Cardiac fibroblast (primary cell): ENCODE measurements around the gene INPP5A.

ENCODE experiments used
- DNase-seq, 2 donors: peaks; one replicate each; pipeline versions ENCODE4 v3.0.0 to v3.0.0-alpha.2; 2010; ENCODE audit warnings: low read depth in 2 of 2
- H3K4me3 ChIP-seq, 2 donors: replicated peaks in 1 of 2; 1 replicate in 1 of 2; 2 replicates in 1 of 2; pipeline ENCODE4 v1.5.1; 2011; ENCODE audit warnings: low read depth in 2 of 2, low read length in 2 of 2, mild to moderate bottlenecking in 2 of 2, moderate library complexity in 1 of 2
- TF ChIP-seq, protein P1 (sequence below): IDR thresholded peaks from one replicate; pipeline ENCODE4 v1.5.1; 2011; ENCODE audit warnings: low read depth, mild to moderate bottlenecking, low read length, inconsistent platforms

Gene INPP5A

DNA sequence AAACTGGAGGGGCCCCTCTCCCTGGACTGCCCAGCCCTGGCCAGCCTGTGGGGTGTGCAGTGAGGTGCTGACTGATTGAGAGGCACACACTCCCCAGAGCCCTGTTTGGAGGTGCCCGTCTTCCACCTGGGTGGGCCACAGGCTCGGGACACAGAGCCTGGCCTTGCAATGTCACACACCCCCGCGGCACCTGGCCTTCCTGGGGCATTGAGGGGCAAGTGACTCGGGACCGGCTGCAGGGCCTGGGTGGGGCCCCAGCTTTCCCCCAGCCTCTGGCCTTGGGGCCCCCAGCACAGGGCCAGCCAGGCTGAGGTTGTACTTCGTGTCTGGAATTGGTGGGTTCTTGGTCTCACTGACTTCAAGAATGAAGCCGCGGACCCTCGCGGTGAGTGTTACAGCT, 262.3 kb downstream of the INPP5A start:
- TF ChIP-seq, protein P1, sequence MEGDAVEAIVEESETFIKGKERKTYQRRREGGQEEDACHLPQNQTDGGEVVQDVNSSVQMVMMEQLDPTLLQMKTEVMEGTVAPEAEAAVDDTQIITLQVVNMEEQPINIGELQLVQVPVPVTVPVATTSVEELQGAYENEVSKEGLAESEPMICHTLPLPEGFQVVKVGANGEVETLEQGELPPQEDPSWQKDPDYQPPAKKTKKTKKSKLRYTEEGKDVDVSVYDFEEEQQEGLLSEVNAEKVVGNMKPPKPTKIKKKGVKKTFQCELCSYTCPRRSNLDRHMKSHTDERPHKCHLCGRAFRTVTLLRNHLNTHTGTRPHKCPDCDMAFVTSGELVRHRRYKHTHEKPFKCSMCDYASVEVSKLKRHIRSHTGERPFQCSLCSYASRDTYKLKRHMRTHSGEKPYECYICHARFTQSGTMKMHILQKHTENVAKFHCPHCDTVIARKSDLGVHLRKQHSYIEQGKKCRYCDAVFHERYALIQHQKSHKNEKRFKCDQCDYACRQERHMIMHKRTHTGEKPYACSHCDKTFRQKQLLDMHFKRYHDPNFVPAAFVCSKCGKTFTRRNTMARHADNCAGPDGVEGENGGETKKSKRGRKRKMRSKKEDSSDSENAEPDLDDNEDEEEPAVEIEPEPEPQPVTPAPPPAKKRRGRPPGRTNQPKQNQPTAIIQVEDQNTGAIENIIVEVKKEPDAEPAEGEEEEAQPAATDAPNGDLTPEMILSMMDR = no peak
- DNase-seq = no peak
- H3K4me3 ChIP-seq = no peak overlapping the region

- DNase-seq = no peak
- H3K4me3 ChIP-seq = no peak overlapping the region
- TF ChIP-seq, protein P1 = no peak
These were observed 264.5 kb downstream of the INPP5A start for GRCh38 chr10:132802048-132802447.

GRCh38 chr10:132802694-132803320, 265.2 kb downstream of the INPP5A start:
- no peak overlapping the region for H3K4me3 ChIP-seq
- DNase-seq = no peak
- TF ChIP-seq, protein P1 = no peak

DNA sequence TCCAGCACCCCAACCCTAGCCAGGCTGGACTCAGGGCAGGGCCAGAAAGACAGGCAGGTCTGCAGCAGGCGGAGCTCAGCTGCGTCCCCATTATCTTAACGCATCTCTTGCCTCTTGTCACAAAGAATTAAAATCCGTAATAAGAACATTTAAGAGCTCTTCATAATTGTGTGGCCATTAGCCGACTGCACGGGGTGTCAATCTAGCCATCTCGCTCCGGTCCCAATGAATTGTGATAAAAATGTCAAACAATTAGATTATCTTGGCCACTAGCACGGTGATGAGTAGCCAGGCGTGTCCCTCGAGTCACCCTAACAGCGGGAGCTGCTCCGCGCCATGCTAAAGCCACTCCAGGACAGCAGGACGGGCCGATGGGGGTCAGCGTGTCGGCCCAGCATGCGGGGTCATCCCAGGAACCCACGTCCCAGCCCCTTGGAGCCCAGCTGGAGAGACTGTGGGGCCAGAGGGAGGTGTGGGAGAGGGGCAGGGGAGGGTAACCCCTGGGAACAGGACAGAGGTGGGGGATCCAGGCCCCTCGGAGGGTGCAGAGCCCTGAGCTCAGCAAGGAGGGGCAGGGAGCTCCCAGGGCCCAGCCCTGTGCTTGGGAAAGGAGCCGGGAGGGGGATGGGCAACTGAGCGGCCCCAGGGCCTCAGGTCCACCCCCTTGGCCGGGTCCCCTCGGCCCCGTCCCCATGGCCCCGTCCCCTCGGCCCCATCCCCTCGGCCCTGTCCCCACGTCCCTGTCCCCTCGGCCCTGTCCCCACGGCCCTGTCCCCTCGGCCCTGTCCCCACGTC, 266.0 kb downstream of the INPP5A start:
- TF ChIP-seq, protein P1 = no peak

DNA sequence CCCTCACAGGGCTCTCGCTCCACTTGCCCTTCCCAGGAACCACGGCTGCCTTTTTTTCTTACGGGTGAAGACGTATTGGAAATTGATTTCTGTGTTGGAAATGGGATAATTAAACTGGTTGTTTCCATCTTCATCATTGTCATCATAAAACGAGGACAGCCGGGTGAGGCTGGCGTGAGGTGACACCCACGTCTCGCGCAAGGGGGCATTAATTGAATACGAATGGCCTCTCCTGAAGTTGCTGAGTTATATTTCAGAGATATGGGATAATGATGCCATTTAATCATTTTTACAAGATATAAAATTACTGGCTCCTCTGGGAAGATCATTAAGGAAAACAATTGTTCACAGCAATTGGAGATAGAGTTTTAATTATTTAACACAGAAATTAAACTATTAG, 266.7 kb downstream of the INPP5A start:
- TF ChIP-seq, protein P1 = no peak
- no peak for DNase-seq
- no peak overlapping the region for H3K4me3 ChIP-seq

More for the DNA sequence above, 266.0 kb downstream of the INPP5A start:
- no peak for DNase-seq
- no peak overlapping the region for H3K4me3 ChIP-seq

DNA sequence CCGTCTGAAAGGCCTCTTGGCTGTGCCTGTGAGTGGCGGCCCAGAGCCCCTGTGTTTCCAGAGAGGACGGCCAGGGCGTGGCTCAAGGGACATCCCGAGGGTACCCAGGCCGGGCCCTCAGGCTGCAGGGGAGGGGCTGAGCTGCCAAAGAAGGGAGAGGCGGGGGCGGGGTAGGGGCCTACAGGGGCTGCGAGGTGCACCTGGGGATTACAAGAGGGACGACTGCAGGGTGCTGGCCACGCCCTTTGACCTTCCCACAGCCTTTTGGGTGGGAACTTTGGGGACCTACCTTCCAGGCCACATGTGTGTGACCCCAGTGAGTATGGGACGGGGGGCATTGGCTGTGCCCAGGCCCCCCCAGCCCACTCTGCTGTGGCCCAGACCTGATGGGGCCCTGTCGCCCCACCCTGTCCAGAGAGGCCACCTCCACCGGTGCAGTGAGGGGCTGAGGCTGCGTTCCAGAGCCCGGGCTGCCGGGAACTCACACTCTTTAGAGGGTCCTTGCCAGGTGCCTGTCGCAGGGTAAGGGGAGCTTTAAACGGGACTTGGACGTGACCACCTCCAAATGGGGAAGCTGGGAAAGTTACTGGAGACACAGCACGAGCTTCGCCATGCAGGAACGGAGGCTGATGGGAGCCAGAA, 267.3 kb downstream of the INPP5A start:
- H3K4me3 ChIP-seq = no peak overlapping the region
- no peak for DNase-seq
- TF ChIP-seq, protein P1 = no peak
